K562 (cell line): ENCODE measurements around the gene MBD4. TPM values are rescaled to one million over a fixed set of nuclear protein-coding genes. Genes with fewer than 3 reads are reported as not detected.
"Not testable (repeated sequence)": the region's sequence is repeated elsewhere in the genome, so short reads cannot be mapped to it uniquely, and the experiment has no call there.

Experiments
- ATAC-seq: fragments of 200-7000 bp; cut with Tn5 transposase; 3 replicates; pipeline ENCODE4 v1.9.1; 2020; ENCODE audit warnings: moderate library complexity
- BruUV-seq: library from RNA; stranded (reverse); fragments of 400-500 nt; replicated peaks from 2 replicates; lab custom pipeline; 2021; lab: Mats Ljungman, UMichigan
- CTCF ChIA-PET: fragments of 300-600 bp; formaldehyde crosslinking; extraction: SDS; loops from one replicate; lab custom pipeline; 2021; ENCODE audit warnings: low intra/inter-chr PET ratio; lab: Yijun Ruan, JAX
- POLR2A ChIA-PET: fragments of 300-600, 350-650 bp; sonication (Branson Sonifier 250); formaldehyde crosslinking; extraction: SDS; loops from one replicate; lab custom pipeline; 2021; ENCODE audit warnings: antibody characterized with exemption, inconsistent platforms; lab: Yijun Ruan, JAX
- DNase-seq, 4 experiments: peaks; one replicate each; pipeline versions ENCODE4 v3.0.0 to v3.0.0-alpha.2; 2011 to 2018; ENCODE audit warnings: low spot score in 3 of 4, mixed read lengths in 3 of 4; ENCODE audit errors: extremely low read depth in 1 of 4
- FAIRE-seq: peaks from 2 replicates; lab custom pipeline; 2011; peaks lifted over from hg19 to GRCh38; lab: Jason Lieb, UNC
- H2AFZ ChIP-seq: 2 replicates; pipeline ENCODE4 v1.6.0; 2011; ENCODE audit warnings: low read depth, low read length, control low read depth, inconsistent platforms
- H3K27ac ChIP-seq: fragments of 200-600 bp; 3 replicates; pipeline ENCODE4 v1.8.0; 2011; ENCODE audit warnings: low read depth, mild to moderate bottlenecking, control low read depth, inconsistent platforms, low read length, moderate library complexity, mixed read lengths; ENCODE audit errors: extremely low read depth
- H3K27me3 ChIP-seq, 2 experiments: fragments of 300-600 bp in 1 of 2; 2 replicates in 1 of 2; 3 replicates in 1 of 2; pipeline versions ENCODE4 v1.6.0 to v1.8.0; 2011; ENCODE audit warnings: inconsistent platforms in 2 of 2, low read length in 2 of 2, mild to moderate bottlenecking in 1 of 2, mixed read lengths in 1 of 2, moderate library complexity in 1 of 2; ENCODE audit not compliant: control insufficient read depth in 2 of 2, insufficient read depth in 2 of 2
- H3K36me3 ChIP-seq: fragments of 300-600 bp; 3 replicates; pipeline ENCODE4 v1.8.0; 2011; ENCODE audit warnings: mild to moderate bottlenecking, low read length, inconsistent platforms; ENCODE audit not compliant: control insufficient read depth, insufficient read depth
- H3K4me1 ChIP-seq, 2 experiments: fragments of 200-600 bp in 1 of 2; replicated peaks in 1 of 2; 2 replicates in 1 of 2; 3 replicates in 1 of 2; pipeline versions ENCODE4 v1.5.1 to v1.8.0; 2011; ENCODE audit warnings: inconsistent platforms in 2 of 2, low read length in 2 of 2, mild to moderate bottlenecking in 1 of 2, mixed read lengths in 1 of 2, moderate library complexity in 1 of 2; ENCODE audit not compliant: control insufficient read depth in 2 of 2, insufficient read depth in 2 of 2
- H3K4me2 ChIP-seq: 2 replicates; pipeline ENCODE4 v1.6.1; 2011; ENCODE audit warnings: low read length, control low read depth, inconsistent platforms, mixed read lengths; ENCODE audit not compliant: insufficient read depth
- H3K4me3 ChIP-seq: fragments of 200-600 bp; sonication (generic), shearing (Covaris generic); 2 replicates; pipeline ENCODE4 v1.5.1; 2016; ENCODE audit warnings: control low read depth, inconsistent platforms
- H3K79me2 ChIP-seq: fragments of 200-600 bp; 3 replicates; pipeline ENCODE4 v1.8.0; 2011; ENCODE audit warnings: low read length, inconsistent platforms; ENCODE audit not compliant: control insufficient read depth, insufficient read depth
- H3K9ac ChIP-seq, 2 experiments: 2 replicates each; pipeline versions ENCODE4 v1.6.0 to v1.6.1; 2011; ENCODE audit warnings: low read depth in 2 of 2, low read length in 2 of 2, control low read depth in 1 of 2, inconsistent platforms in 1 of 2, mild to moderate bottlenecking in 1 of 2, mixed read lengths in 1 of 2; ENCODE audit not compliant: insufficient read depth in 1 of 2
- H3K9me1 ChIP-seq: one replicate; pipeline ENCODE4 v1.6.0; 2011; ENCODE audit warnings: inconsistent platforms, mild to moderate bottlenecking, low read length, moderate library complexity; ENCODE audit not compliant: control insufficient read depth, insufficient read depth
- H3K9me3 ChIP-seq: replicated peaks from 2 replicates; pipeline ENCODE4 v1.5.1; 2011; ENCODE audit warnings: low read depth, low read length, inconsistent platforms; ENCODE audit not compliant: control insufficient read depth, insufficient read depth
- H4K20me1 ChIP-seq: replicated peaks from 2 replicates; pipeline ENCODE4 v1.6.1; 2011; ENCODE audit warnings: low read length, inconsistent platforms, mixed read lengths; ENCODE audit not compliant: control insufficient read depth, insufficient read depth
- BACH1 ChIP-seq: fragments of 200-800 bp; sonication (Bioruptor generic); IDR thresholded peaks from 2 replicates; pipeline ENCODE4 v1.6.1; 2016; ENCODE audit warnings: missing genetic modification characterization, missing compliant biosample characterization
- BRD9 ChIP-seq: fragments of 450-650 bp; IDR thresholded peaks from 2 replicates; pipeline ENCODE4 v1.6.1; 2018; ENCODE audit warnings: low read depth; ENCODE audit not compliant: partially characterized antibody
- CCAR2 ChIP-seq: fragments of 200-400 bp; formaldehyde crosslinking; IDR thresholded peaks from 2 replicates; pipeline ENCODE4 v1.6.1; 2017; ENCODE audit warnings: mild to moderate bottlenecking, low read depth, low read length
- MYNN ChIP-seq, 2 experiments: sonication (generic); formaldehyde crosslinking in 1 of 2; IDR thresholded peaks; 2 replicates each; pipeline versions ENCODE4 v1.5.0 to v1.6.1; 2016 to 2020; ENCODE audit warnings: antibody characterized with exemption in 1 of 2, missing genetic modification reagents in 1 of 2
- NFIX ChIP-seq: fragments of 250-450 bp; sonication (Bioruptor Pico); IDR thresholded peaks from 2 replicates; pipeline ENCODE4 v1.4.0; 2020; ENCODE audit warnings: low read depth, mild to moderate bottlenecking, moderate library complexity
- ZFP30 ChIP-seq: fragments of 250-450 bp; sonication (Bioruptor Pico); IDR thresholded peaks from 2 replicates; pipeline ENCODE4 v1.8.0; 2022; ENCODE audit warnings: moderate library complexity, mild to moderate bottlenecking, inconsistent platforms, borderline replicate concordance
- ZNF165 ChIP-seq: fragments of 250-450 bp; sonication (Bioruptor Pico); IDR thresholded peaks from 2 replicates; pipeline ENCODE4 v1.4.0; 2020; ENCODE audit warnings: borderline replicate concordance
- WGBS: fragments of 100-300 bp; shearing (Covaris generic); methylation state at CpG from one replicate; pipeline ENCODE4 v1.1.6; 2016; ENCODE audit warnings: low coverage, mixed read lengths; ENCODE audit not compliant: insufficient coverage; ENCODE audit errors: missing lambda C conversion rate; 5-methylcytosine and 5-hydroxymethylcytosine counted together
- in situ Hi-C: fragments of 300-500 bp; cut with MboI; formaldehyde crosslinking; loops from 4 replicates; pipeline ENCODE4 v1.15.0; 2018; ENCODE audit warnings: inconsistent platforms, mixed read lengths
- intact Hi-C: fragments of 100-400 bp; cut with micrococcal nuclease; formaldehyde crosslinking; loops from 2 replicates; pipeline ENCODE4 v1.14.2; 2022
- polyA plus RNA-seq, 8 experiments: library from polyadenylated mRNA; depleted of rRNA in 4 of 8; stranded (reverse) in 5 of 8; unstranded in 3 of 8; fragments of >200 nt; fragmentation: Nextera tagmentation in 2 of 8; fragmentation: Illumina TruSeq in 1 of 8; extraction: Ambion mirVana in 2 of 8; extraction: Trizol in 1 of 8; gene quantifications; 2 replicates each; pipeline versions ENCODE4 v1.2.1 to v1.2.3, GENCODE V29; 2011 to 2014; ENCODE audit warnings: inconsistent platforms in 1 of 8, missing spikeins in 1 of 8
- total RNA-seq, 7 experiments: library from RNA; depleted of rRNA in 6 of 7; stranded (reverse); fragments of >200 nt in 6 of 7; fragmentation: Illumina TruSeq in 2 of 7; extraction: Trizol in 2 of 7; gene quantifications; 2 replicates each; pipeline versions ENCODE4 v1.2.1 to v1.2.3, GENCODE V29; 2011 to 2021; ENCODE audit warnings: low replicate concordance in 1 of 7
- TF ChIP-seq, protein P1 (sequence below), 2 experiments: fragments of 450-650 bp in 1 of 2; sonication (generic) in 1 of 2; formaldehyde crosslinking; conservative IDR thresholded peaks; 2 replicates each; pipeline versions ENCODE4 v1.4.0 to v1.8.1; 2020 to 2022; ENCODE audit warnings: mild to moderate bottlenecking in 1 of 2, missing genetic modification reagents in 1 of 2

Gene MBD4
- total and polyA plus RNA-seq, 9 of the 15 experiments (the other 6 are each of a cell fraction or from before 2014, with no cell fraction given) = 13.3 to 63.9 (median 39.0) TPM

DNA sequence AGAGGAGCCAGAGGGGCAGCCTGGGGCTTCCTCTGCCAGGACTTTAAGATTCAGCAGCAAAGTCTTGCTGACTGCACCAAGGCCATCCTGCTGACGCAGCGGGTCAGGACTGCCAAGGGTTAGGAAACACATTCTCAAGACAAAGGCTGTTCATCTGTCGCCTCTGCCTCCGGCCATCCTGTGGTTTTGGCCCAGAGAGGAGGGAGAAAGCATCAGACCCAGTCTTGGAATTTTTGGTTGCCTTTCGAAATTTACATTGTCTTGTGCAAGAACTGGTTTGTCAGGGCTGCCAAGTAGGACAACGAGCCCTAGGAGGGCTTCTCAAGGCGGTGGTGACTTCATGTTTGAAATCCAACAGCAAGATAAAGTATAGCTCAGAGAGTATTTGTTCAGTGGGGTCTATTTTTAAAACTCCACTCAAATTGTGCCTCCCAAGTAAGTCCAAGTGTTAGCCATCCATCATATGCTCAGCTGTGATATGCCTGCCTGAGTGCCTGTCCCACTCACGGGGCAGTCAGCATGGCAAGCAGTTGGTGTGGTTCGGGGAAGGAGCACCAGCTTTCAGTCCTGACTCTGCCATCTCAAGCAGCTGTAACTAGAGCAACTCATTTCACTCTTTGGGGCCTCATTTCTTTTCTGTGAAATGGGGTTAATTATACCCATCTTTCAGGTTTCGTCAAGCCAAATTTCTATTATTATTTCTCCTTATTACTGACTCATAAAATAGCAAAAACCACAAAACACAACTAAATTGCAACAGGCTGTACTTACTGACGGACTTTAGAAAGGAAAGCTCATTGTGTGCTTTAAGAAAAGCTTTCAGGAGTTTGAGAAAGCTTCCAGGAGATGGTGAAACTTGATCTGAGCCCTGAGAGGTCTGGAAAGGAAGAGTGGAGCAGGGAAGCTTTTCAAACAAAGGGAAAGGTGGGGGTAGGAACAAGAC, 46.2 kb upstream of the MBD4 start:
- no peak for FAIRE-seq
- no TSS peak for BruUV-seq
- ChIA-PET POLR2A (no interaction called here), CTCF (no interaction called here)
- Histone ChIP-seq H2AFZ (no peak overlapping the region), H4K20me1 (no peaks in the 10 kb centered on the region), H3K4me1 (peaks cover 11 to 21% of the 10 kb centered on the region in 2 experiments; a peak in 4 of 5 replicates), H3K27me3 (no peaks in the 10 kb centered on the region), H3K36me3 (peaks cover 13% of the 10 kb centered on the region; the same call in 2 of the 3 replicates), H3K79me2 (no peaks in the 10 kb centered on the region), H3K9me3 (no peaks in the 10 kb centered on the region), H3K4me3 (no peak overlapping the region), H3K9ac (no peak overlapping the region; a peak in 1 of 4 replicates), H3K9me1 (no peaks in the 10 kb centered on the region), H3K4me2 (no peak overlapping the region), H3K27ac (no peak overlapping the region)
- DNase-seq = no peak
- in situ Hi-C loops (no loop called here), intact Hi-C loops (no loop called here)
- TF ChIP-seq BACH1 (tag) = no peak
- TF ChIP-seq BRD9 = no peak
- TF ChIP-seq NFIX (CRISPR knock-in tag) = no peak
- TF ChIP-seq, protein P1, sequence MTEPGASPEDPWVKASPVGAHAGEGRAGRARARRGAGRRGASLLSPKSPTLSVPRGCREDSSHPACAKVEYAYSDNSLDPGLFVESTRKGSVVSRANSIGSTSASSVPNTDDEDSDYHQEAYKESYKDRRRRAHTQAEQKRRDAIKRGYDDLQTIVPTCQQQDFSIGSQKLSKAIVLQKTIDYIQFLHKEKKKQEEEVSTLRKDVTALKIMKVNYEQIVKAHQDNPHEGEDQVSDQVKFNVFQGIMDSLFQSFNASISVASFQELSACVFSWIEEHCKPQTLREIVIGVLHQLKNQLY (CRISPR knock-in tag; conservative IDR thresholded peaks at IDR 0.05) = no peak
- no peak for TF ChIP-seq ZNF165 (CRISPR knock-in tag)
- no peak for TF ChIP-seq ZFP30
- TF ChIP-seq CCAR2 = no peak
- no peak for TF ChIP-seq MYNN (IDR thresholded peaks at IDR 0.05)
- no peak for TF ChIP-seq MYNN (CRISPR knock-in tag; IDR thresholded peaks at IDR 0.05)
- no peak for ATAC-seq
- WGBS = 62% methylated on average over 10 of the region's 11 CpGs

DNA sequence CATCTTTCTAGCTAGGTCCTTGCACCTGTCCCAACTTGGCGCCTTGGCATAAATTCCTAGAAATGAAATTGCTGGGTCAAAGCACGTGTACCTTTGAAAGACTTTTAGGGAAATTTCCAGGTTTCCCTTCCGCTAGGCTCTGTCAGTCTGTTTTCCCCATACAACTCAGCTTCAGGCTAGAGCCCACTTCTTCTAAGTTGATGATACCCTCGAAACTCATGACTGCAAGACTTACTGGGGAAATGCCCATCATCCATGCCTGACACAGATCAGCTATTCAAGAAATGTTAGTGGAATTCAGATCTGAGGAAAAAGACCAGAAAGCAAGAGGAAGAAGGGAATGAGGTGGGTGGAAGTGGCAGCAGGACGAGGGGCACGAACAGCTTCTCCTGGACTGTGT, 45.4 kb upstream of the MBD4 start:
- DNase-seq, POLR2A ChIA-PET, CTCF ChIA-PET, in situ Hi-C loops, BruUV-seq, H3K9ac ChIP-seq, H3K27ac ChIP-seq, ATAC-seq, H2AFZ ChIP-seq, H3K79me2 ChIP-seq, H3K4me2 ChIP-seq, H3K4me3 ChIP-seq, H3K27me3 ChIP-seq, H3K9me1 ChIP-seq, FAIRE-seq, intact Hi-C loops, H3K9me3 ChIP-seq, H4K20me1 ChIP-seq: not testable (repeated sequence)
- Histone ChIP-seq H3K4me1 (peaks cover 12 to 21% of the 10 kb centered on the region in 2 experiments; a peak in 4 of 5 replicates), H3K36me3 (peaks cover 12% of the 10 kb centered on the region; the same call in 2 of the 3 replicates)
- 78% methylated on average over 5 of the region's 6 CpGs for WGBS
